GM12801 (cell line): ENCODE results near the gene C4orf50.

Experiments
- TF ChIP-seq, protein P1 (sequence below): IDR thresholded peaks from one replicate; pipeline ENCODE4 v1.5.1; 2011; ENCODE audit warnings: control low read depth; ENCODE audit not compliant: insufficient read length; ENCODE audit errors: extremely low read depth

The C4orf50 gene

DNA sequence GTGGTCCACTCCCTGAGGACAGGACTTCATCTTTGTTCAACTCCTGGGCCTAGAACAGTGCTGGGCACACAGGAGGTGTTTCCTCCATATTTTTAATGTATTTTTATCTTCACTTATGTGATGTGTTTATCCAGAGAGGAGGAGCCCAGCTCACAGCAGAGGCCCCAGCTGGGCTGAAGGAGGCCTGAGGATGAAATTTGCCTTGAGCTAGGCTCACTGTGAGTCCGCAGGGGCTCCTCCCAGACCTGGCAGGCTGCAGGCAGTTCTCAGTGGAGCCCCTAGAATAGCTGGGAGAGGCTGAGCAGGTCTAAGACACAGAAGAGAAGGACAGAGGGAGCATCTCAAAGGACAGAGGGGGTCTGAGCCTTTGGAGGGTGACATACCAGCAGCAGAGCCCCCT, 26.8 kb downstream of the C4orf50 start:
- TF ChIP-seq, protein P1, sequence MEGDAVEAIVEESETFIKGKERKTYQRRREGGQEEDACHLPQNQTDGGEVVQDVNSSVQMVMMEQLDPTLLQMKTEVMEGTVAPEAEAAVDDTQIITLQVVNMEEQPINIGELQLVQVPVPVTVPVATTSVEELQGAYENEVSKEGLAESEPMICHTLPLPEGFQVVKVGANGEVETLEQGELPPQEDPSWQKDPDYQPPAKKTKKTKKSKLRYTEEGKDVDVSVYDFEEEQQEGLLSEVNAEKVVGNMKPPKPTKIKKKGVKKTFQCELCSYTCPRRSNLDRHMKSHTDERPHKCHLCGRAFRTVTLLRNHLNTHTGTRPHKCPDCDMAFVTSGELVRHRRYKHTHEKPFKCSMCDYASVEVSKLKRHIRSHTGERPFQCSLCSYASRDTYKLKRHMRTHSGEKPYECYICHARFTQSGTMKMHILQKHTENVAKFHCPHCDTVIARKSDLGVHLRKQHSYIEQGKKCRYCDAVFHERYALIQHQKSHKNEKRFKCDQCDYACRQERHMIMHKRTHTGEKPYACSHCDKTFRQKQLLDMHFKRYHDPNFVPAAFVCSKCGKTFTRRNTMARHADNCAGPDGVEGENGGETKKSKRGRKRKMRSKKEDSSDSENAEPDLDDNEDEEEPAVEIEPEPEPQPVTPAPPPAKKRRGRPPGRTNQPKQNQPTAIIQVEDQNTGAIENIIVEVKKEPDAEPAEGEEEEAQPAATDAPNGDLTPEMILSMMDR = no peak

DNA sequence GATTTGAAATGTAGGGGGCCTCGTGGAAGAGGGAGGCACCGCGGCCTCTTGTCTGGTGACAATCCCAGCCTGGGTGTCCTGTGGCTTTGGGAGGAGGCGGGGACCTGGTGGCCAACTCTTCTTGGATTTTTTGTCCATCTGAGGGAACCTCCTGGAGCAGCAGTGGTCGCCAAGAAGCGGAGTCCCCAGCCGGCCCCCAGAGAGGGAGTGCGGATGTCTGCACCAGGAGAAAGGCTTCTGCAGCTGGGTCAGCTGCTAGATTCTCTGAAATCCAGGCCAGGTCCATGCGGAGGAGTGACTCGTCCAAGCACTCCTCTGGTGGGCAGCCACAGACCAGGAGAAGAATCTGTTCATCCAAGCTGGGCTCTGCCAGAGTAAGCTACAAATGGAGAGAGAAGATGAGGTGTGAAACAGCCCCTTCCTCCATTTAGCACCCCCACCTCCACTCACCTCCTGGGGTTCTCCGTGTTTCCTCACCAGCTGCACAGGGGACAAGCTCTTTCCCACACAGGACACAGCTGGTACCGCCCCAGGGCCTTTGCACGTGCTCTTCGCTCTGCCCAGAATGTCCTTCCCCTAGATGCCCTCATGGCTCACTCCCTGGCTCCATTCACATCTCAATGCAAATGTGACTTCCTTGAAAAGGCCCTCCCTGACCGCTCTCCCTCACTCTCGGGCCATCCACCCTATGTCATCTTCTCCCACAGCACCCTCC, 27.6 kb downstream of the C4orf50 start:
- TF ChIP-seq, protein P1 = no peak

GRCh38 chr4:5989236-5990225, 28.7 kb downstream of the C4orf50 start:
- TF ChIP-seq, protein P1 = no peak

GRCh38 chr4:5988086-5988845, 30.0 kb downstream of the C4orf50 start:
- TF ChIP-seq, protein P1 = no peak

DNA sequence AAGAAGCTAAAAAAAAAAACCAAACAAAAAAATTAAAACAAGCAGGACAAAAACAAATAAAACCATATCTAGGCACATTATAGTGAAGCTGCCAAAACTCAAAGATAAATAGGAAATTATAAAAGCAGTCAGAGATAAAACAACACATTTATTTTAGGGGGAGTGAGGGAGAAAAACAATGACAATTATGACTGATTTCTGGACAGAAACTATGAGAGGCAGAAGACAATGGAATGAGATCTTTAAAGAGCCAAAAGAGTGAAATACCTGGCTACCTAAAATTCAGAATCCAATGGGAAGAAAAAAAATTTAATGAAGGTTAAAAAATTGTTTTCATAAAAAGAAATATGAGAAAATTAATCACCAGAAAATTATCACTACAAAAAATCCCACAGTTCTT, 33.4 kb downstream of the C4orf50 start:
- TF ChIP-seq, protein P1 = no peak

DNA sequence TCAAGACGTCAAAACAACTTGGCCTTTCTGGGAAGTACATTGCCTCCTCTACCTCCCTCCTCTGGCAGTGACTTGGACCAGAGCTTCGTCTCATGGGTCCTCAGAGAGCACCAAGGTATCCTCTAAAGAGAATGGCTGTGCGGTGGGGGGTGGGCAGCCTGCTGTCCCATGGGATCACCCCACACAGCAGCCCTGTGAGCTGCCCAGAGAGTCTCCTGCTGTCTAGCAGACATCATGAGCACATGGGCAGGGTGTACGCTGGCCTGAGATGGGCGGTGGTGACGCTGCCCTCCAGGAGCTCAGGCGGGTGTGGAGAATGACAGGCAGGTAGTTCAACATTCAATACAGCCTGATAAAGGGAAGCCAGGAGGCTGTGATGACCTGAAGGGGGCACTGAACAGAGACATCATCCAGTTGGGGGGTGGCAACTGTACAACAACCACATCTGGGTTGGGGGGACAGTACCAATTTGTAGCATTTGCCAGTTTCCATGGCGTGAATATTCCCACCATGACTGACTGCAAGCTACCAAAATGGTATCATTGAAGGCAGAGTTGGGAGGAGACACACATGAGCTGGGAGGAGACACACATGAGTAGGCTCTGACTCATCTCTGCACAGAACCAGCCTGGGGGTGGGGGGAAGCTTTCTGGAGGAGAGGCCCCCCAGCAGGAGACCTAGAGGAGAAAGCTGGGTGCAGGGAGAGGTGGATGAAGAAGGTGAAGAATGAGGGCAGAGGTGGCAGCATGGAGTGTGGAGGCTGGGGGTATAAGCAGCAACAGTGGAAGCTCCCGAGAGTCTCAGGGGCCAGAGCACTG, 35.9 kb downstream of the C4orf50 start:
- TF ChIP-seq, protein P1 = no peak
